ENCODE measurements around the gene SLC25A26. TPM values are rescaled to one million over a fixed set of nuclear protein-coding genes. Genes with fewer than 3 reads are reported as not detected.

Gene SLC25A26
- total RNA-seq, 1 experiment from 2014 or later = 23.8 TPM

GRCh38 chr3:66401675-66402491 lies 181.1 kb downstream of the SLC25A26 start:
- no TSS peak for BruUV-seq (replicated peaks)
- Histone ChIP-seq H3K4me1 (ENCODE audit: control insufficient read depth in 1 of 2, insufficient read depth in 2 of 2, low read length in 2 of 2) (no peaks in the 10 kb centered on the region), H3K9me2 (ENCODE audit: insufficient read depth) (no peaks in the 10 kb centered on the region), H4K20me1 (ENCODE audit: insufficient read depth) (no peaks in the 10 kb centered on the region), H3K27me3 (ENCODE audit: insufficient read depth, low read length) (no peaks in the 10 kb centered on the region), H3K27ac (ENCODE audit: low read depth, low read length) (no peak overlapping the region), H3K4me3 (replicated peaks in 1 of 2; ENCODE audit: low read depth in 1 of 2, low read length in 2 of 2) (no peak overlapping the region), H3K79me2 (ENCODE audit: insufficient read depth, low read length) (no peaks in the 10 kb centered on the region), H3K9ac (ENCODE audit: low read length) (no peak overlapping the region), H2AFZ (ENCODE audit: low read depth, low read length, poor library complexity, severe bottlenecking) (no peak overlapping the region), H3K4me2 (ENCODE audit: low read length) (no peak overlapping the region), H3K9me3 (ENCODE audit: control insufficient read depth in 1 of 2, insufficient read depth in 1 of 2, low read depth in 1 of 2, low read length in 2 of 2) (no peaks in the 10 kb centered on the region), H3K36me3 (ENCODE audit: control insufficient read depth in 1 of 2, insufficient read depth in 2 of 2, low read length in 2 of 2) (no peaks in the 10 kb centered on the region)
- intact Hi-C loops (cut with micrococcal nuclease) = no loop called here
- ChIA-PET RAD21 (ENCODE audit: low non-redundant PET in 1 of 2, low total read pairs in 2 of 2, uncharacterized antibody in 2 of 2, unreplicated experiment in 2 of 2) (no interaction called here), POLR2A (no interaction called here), CTCF (no interaction called here)
- ATAC-seq (no peak), DNase-seq (ENCODE audit: low read depth, low spot score) (no peak)
- TF ChIP-seq EZH2phosphoT487 (IDR thresholded peaks at IDR 0.05; ENCODE audit: borderline replicate concordance) (no peak), RAD21 (IDR thresholded peaks at IDR 0.05; ENCODE audit: low read depth) (no peak), EZH2 (IDR thresholded peaks at IDR 0.05) (no peak), MAX (IDR thresholded peaks at IDR 0.05) (no peak), ZFX (IDR thresholded peaks at IDR 0.05) (no peak), ELF1 (IDR thresholded peaks at IDR 0.05; ENCODE audit: borderline replicate concordance, low read depth) (no peak), TCF7L2 (IDR thresholded peaks at IDR 0.05; ENCODE audit: borderline replicate concordance, extremely low read depth, insufficient read depth, insufficient read length) (no peak), CEBPB (IDR thresholded peaks at IDR 0.05; ENCODE audit: low read depth) (no peak), POLR2A (IDR thresholded peaks at IDR 0.05; ENCODE audit: borderline replicate concordance, extremely low read depth, insufficient read depth, insufficient read length) (no peak), SRF (IDR thresholded peaks at IDR 0.05; ENCODE audit: low read depth) (no peak), REST (IDR thresholded peaks at IDR 0.05; ENCODE audit: low read depth) (no peak), FOSL1 (IDR thresholded peaks at IDR 0.05; ENCODE audit: low read depth) (no peak), JUND (IDR thresholded peaks at IDR 0.05) (no peak), EGR1 (IDR thresholded peaks at IDR 0.05; ENCODE audit: low read depth) (no peak), POLR2AphosphoS5 (IDR thresholded peaks at IDR 0.05; ENCODE audit: low read depth, low read length) (no peak), CBX3 (IDR thresholded peaks at IDR 0.05; ENCODE audit: low read depth) (no peak), SP1 (IDR thresholded peaks at IDR 0.05; ENCODE audit: low read depth) (no peak)
- TF ChIP-seq, protein P1, sequence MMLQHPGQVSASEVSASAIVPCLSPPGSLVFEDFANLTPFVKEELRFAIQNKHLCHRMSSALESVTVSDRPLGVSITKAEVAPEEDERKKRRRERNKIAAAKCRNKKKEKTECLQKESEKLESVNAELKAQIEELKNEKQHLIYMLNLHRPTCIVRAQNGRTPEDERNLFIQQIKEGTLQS (IDR thresholded peaks at IDR 0.05) = no peak
- TF ChIP-seq, protein P2, sequence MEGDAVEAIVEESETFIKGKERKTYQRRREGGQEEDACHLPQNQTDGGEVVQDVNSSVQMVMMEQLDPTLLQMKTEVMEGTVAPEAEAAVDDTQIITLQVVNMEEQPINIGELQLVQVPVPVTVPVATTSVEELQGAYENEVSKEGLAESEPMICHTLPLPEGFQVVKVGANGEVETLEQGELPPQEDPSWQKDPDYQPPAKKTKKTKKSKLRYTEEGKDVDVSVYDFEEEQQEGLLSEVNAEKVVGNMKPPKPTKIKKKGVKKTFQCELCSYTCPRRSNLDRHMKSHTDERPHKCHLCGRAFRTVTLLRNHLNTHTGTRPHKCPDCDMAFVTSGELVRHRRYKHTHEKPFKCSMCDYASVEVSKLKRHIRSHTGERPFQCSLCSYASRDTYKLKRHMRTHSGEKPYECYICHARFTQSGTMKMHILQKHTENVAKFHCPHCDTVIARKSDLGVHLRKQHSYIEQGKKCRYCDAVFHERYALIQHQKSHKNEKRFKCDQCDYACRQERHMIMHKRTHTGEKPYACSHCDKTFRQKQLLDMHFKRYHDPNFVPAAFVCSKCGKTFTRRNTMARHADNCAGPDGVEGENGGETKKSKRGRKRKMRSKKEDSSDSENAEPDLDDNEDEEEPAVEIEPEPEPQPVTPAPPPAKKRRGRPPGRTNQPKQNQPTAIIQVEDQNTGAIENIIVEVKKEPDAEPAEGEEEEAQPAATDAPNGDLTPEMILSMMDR (IDR thresholded peaks at IDR 0.05 in 2 of 3, conservative IDR thresholded peaks at IDR 0.05 in 1 of 3; ENCODE audit: borderline replicate concordance in 1 of 3, insufficient read depth in 1 of 3, low read depth in 2 of 3, low read length in 2 of 3) = no peak

Data from HCT116 (cell line).